Astrocyte (in vitro differentiated cells and primary cell): Measurements from ENCODE around the gene ASB13.

Experiments
- EZH2 ChIP-seq: IDR thresholded peaks from 2 replicates; pipeline ENCODE4 v1.6.1; 2012; ENCODE audit warnings: mild to moderate bottlenecking, low read length, inconsistent platforms; ENCODE audit not compliant: insufficient read depth
- TF ChIP-seq, protein P1 (sequence below): IDR thresholded peaks from 2 replicates; pipeline ENCODE4 v1.5.1; 2011; ENCODE audit warnings: low read depth, mild to moderate bottlenecking, inconsistent platforms, low read length, moderate library complexity; ENCODE audit not compliant: insufficient read depth

DNA sequence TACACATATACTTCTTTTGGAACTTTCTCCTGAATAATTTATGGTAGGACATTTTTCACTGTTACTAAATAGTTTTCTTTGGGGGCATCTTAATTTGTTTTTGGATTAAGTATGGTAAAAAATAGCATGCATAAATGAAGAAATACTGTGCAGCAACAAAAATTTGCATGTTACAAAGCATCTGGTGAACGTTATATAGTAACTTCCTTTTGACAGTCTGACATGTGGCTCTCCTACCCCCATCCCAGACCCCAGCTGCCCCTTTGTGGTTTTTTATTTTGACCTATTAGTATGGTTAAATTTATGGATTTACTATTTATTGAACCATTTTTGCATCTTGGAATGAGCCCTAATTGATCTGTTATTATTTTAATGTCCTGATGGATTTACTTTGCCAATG lies 28.2 kb upstream of the ASB13 start:
- TF ChIP-seq, protein P1, sequence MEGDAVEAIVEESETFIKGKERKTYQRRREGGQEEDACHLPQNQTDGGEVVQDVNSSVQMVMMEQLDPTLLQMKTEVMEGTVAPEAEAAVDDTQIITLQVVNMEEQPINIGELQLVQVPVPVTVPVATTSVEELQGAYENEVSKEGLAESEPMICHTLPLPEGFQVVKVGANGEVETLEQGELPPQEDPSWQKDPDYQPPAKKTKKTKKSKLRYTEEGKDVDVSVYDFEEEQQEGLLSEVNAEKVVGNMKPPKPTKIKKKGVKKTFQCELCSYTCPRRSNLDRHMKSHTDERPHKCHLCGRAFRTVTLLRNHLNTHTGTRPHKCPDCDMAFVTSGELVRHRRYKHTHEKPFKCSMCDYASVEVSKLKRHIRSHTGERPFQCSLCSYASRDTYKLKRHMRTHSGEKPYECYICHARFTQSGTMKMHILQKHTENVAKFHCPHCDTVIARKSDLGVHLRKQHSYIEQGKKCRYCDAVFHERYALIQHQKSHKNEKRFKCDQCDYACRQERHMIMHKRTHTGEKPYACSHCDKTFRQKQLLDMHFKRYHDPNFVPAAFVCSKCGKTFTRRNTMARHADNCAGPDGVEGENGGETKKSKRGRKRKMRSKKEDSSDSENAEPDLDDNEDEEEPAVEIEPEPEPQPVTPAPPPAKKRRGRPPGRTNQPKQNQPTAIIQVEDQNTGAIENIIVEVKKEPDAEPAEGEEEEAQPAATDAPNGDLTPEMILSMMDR: no peak
- TF ChIP-seq EZH2: no peak
